Smooth muscle cell (in vitro differentiated cells): ENCODE measurements around the gene ATP8A1. TPM values are rescaled to one million over a fixed set of nuclear protein-coding genes. Genes with fewer than 3 reads are reported as not detected.
"Not testable (repeated sequence)": the region's sequence is repeated elsewhere in the genome, so short reads cannot be mapped to it uniquely, and the experiment has no call there.

ENCODE experiments used
- DNase-seq: peaks from one replicate; lab custom pipeline; 2025; ENCODE audit not compliant: unreplicated experiment; lab: John Stamatoyannopoulos, UW
- H2AFZ ChIP-seq: fragments of 200-600 bp; sonication (generic); 2 replicates; pipeline ENCODE4 v1.6.0; 2016; ENCODE audit warnings: antibody characterized with exemption, low read depth, mild to moderate bottlenecking
- H3F3A ChIP-seq: fragments of 200-600 bp; sonication (generic); 2 replicates; pipeline ENCODE4 v1.6.0; 2017; ENCODE audit warnings: antibody characterized with exemption, low read depth
- H3K27ac ChIP-seq: fragments of 200-600 bp; sonication (generic); 2 replicates; pipeline ENCODE4 v1.5.1; 2016; ENCODE audit warnings: low read depth, mild to moderate bottlenecking
- H3K27me3 ChIP-seq: fragments of 200-600 bp; sonication (generic); 2 replicates; pipeline ENCODE4 v1.6.1; 2016; ENCODE audit warnings: low read depth, mild to moderate bottlenecking
- H3K36me3 ChIP-seq: fragments of 200-600 bp; sonication (generic); 2 replicates; pipeline ENCODE4 v1.5.1; 2016; ENCODE audit warnings: low read depth
- H3K4me1 ChIP-seq: fragments of 200-600 bp; sonication (generic); 2 replicates; pipeline ENCODE4 v1.5.1; 2016; ENCODE audit warnings: low read depth
- H3K4me2 ChIP-seq: fragments of 200-600 bp; sonication (generic); 2 replicates; pipeline ENCODE4 v1.6.0; 2016; ENCODE audit warnings: mild to moderate bottlenecking
- H3K4me3 ChIP-seq: fragments of 200-600 bp; sonication (generic); 2 replicates; pipeline ENCODE4 v1.5.1; 2016; ENCODE audit warnings: mild to moderate bottlenecking
- H3K79me2 ChIP-seq: fragments of 200-600 bp; sonication (generic); 2 replicates; pipeline ENCODE4 v1.6.0; 2016; ENCODE audit warnings: low read depth, mild to moderate bottlenecking
- H3K9ac ChIP-seq: fragments of 200-600 bp; sonication (generic); 2 replicates; pipeline ENCODE4 v1.6.0; 2016; ENCODE audit warnings: low read depth
- H3K9me3 ChIP-seq: fragments of 200-600 bp; sonication (generic); replicated peaks from 2 replicates; pipeline ENCODE4 v1.5.1; 2016; ENCODE audit warnings: low read depth
- H4K20me1 ChIP-seq: fragments of 200-600 bp; sonication (generic); 2 replicates; pipeline ENCODE4 v1.6.0; 2016; ENCODE audit warnings: low read depth
- CTCF ChIP-seq: fragments of 200-600 bp; sonication (generic); IDR thresholded peaks from 2 replicates; pipeline ENCODE4 v1.5.1; 2017; ENCODE audit warnings: borderline replicate concordance, mild to moderate bottlenecking, antibody characterized with exemption; ENCODE audit not compliant: insufficient read depth, poor library complexity, severe bottlenecking
- WGBS: methylation state at CpG from one replicate; pipeline ENCODE4 v1.1.7; 2016; ENCODE audit warnings: low lambda C conversion rate; 5-methylcytosine and 5-hydroxymethylcytosine counted together
- polyA plus RNA-seq: library from polyadenylated mRNA; unstranded; fragments of >200 nt; fragmentation: Nextera tagmentation; extraction: Ambion mirVana; gene quantifications from 2 replicates; pipeline ENCODE4 v1.2.1, GENCODE V29; 2016
- total RNA-seq: library from RNA; depleted of rRNA; stranded (reverse); fragments of >200 nt; gene quantifications from 2 replicates; pipeline ENCODE4 v1.2.3, GENCODE V29; 2014

ATP8A1 gene
- total and polyA plus RNA-seq, 2 experiments from 2014 or later = 1.8 TPM; not detected in 1

DNA sequence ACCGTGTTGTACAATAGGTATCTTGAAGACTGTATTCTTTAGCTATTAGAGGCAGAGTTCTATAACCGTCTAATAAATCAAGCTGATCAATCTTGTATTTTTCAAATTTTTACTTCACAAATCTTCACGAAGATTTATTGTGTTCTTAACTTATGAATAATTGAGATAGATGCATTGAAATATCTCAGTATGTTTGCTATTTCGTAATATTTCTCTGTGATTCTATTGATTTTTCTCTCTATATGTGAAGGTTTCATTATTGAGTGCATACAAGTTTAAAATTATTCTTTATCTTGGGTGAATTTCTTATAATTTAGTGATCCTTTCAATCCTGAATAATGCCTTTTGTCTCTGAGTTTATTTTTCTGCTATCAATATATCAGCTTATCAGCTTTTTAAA, 279.4 kb downstream of the ATP8A1 start:
- Histone ChIP-seq H3K79me2 (no peaks in the 10 kb centered on the region), H3K9me3 (no peaks in the 10 kb centered on the region), H3K4me1 (no peaks in the 10 kb centered on the region), H3K27me3 (no peaks in the 10 kb centered on the region), H3F3A (no peaks in the 10 kb centered on the region), H3K4me2 (no peak overlapping the region), H3K27ac (no peak overlapping the region), H3K9ac (no peak overlapping the region), H2AFZ (no peak overlapping the region), H3K36me3 (no peaks in the 10 kb centered on the region), H4K20me1 (no peaks in the 10 kb centered on the region), H3K4me3 (no peak overlapping the region)
- no peak for DNase-seq
- 89% methylated on average over 4 of the region's 4 CpGs for WGBS
- no peak for TF ChIP-seq CTCF

- not testable (repeated sequence) for H3F3A ChIP-seq, H3K79me2 ChIP-seq, H3K27me3 ChIP-seq, H4K20me1 ChIP-seq, H2AFZ ChIP-seq, H3K9me3 ChIP-seq, H3K4me2 ChIP-seq, H3K36me3 ChIP-seq, DNase-seq, H3K4me1 ChIP-seq, H3K4me3 ChIP-seq, H3K27ac ChIP-seq, H3K9ac ChIP-seq
- 96% methylated on average over 6 of the region's 6 CpGs for WGBS
Measured at GRCh38 chr4:42372303-42372702, 284.6 kb downstream of the ATP8A1 start.

- Histone ChIP-seq H3K79me2 (no peaks in the 10 kb centered on the region), H3K4me3 (no peak overlapping the region), H3K4me1 (no peaks in the 10 kb centered on the region), H3K9ac (no peak overlapping the region), H3K27ac (no peak overlapping the region), H3F3A (no peaks in the 10 kb centered on the region), H3K4me2 (no peak overlapping the region), H3K9me3 (no peaks in the 10 kb centered on the region), H4K20me1 (no peaks in the 10 kb centered on the region), H2AFZ (no peak overlapping the region), H3K27me3 (no peaks in the 10 kb centered on the region), H3K36me3 (no peaks in the 10 kb centered on the region)
- peak; percentile 54 for TF ChIP-seq CTCF
- DNase-seq = no peak
- WGBS = 61% methylated on average over 2 of the region's 2 CpGs
Measured at GRCh38 chr4:42371305-42372252, 285.3 kb downstream of the ATP8A1 start.

GRCh38 chr4:42369489-42369888, 287.4 kb downstream of the ATP8A1 start:
- H4K20me1 ChIP-seq = no peaks in the 10 kb centered on the region
- no peak overlapping the region for H3K4me2 ChIP-seq
- no peaks in the 10 kb centered on the region for H3K27me3 ChIP-seq
- no peak for TF ChIP-seq CTCF
- no peak for DNase-seq
- H3K27ac ChIP-seq = no peak overlapping the region
- no peaks in the 10 kb centered on the region for H3K36me3 ChIP-seq
- H3K4me1 ChIP-seq = no peaks in the 10 kb centered on the region
- no peak overlapping the region for H3K4me3 ChIP-seq
- H3K79me2 ChIP-seq = no peaks in the 10 kb centered on the region
- H3K9ac ChIP-seq = no peak overlapping the region
- 95% methylated on average over 27 of the region's 27 CpGs for WGBS
- H2AFZ ChIP-seq = no peak overlapping the region
- no peaks in the 10 kb centered on the region for H3F3A ChIP-seq
- H3K9me3 ChIP-seq = no peaks in the 10 kb centered on the region
